K562 (cell line): Measurements from ENCODE around the gene TSPOAP1.

Experiments
- ATF7 ChIP-seq: fragments of 450-650 bp; IDR thresholded peaks from 2 replicates; pipeline ENCODE4 v1.7.1; 2014; ENCODE audit warnings: mild to moderate bottlenecking, moderate library complexity
- CEBPB ChIP-seq: fragments of 450-650 bp; IDR thresholded peaks from 2 replicates; pipeline ENCODE4 v1.6.1; 2016; ENCODE audit warnings: missing genetic modification characterization, missing compliant biosample characterization
- HMG20B ChIP-seq: fragments of 250-450 bp; sonication (Bioruptor Pico); IDR thresholded peaks from 2 replicates; pipeline ENCODE4 v1.5.0; 2021; ENCODE audit warnings: mild to moderate bottlenecking
- MECOM ChIP-seq: fragments of 250-450 bp; sonication (Bioruptor Pico); IDR thresholded peaks from 2 replicates; pipeline ENCODE4 v1.8.0; 2022; ENCODE audit warnings: inconsistent platforms
- POLR2AphosphoS2 ChIP-seq: IDR thresholded peaks from 2 replicates; pipeline ENCODE4 v1.6.1; 2012; ENCODE audit warnings: low read length, improper control_type of control experiment
- SMC3 ChIP-seq: conservative IDR thresholded peaks from 2 replicates; pipeline ENCODE4 v1.6.1; 2011; ENCODE audit warnings: low read depth, low read length, improper control_type of control experiment; ENCODE audit not compliant: insufficient read depth
- TEAD4 ChIP-seq, 2 experiments: sonication (generic) in 1 of 2; formaldehyde crosslinking in 1 of 2; IDR thresholded peaks; 2 replicates each; pipeline versions ENCODE4 v1.6.1 to v1.8.0; 2012 to 2022; ENCODE audit warnings: borderline replicate concordance in 1 of 2, inconsistent platforms in 1 of 2, low read length in 1 of 2, mild to moderate bottlenecking in 1 of 2, missing genetic modification reagents in 1 of 2
- ZNF121 ChIP-seq: sonication (generic); formaldehyde crosslinking; conservative IDR thresholded peaks from 2 replicates; pipeline ENCODE4 v1.8.0; 2022; ENCODE audit warnings: missing genetic modification reagents
- ZNF239 ChIP-seq: fragments of 250-450 bp; sonication (Bioruptor Pico); IDR thresholded peaks from 2 replicates; pipeline ENCODE4 v1.4.0; 2020; ENCODE audit warnings: mild to moderate bottlenecking
- ZNF551 ChIP-seq: fragments of 250-450 bp; sonication (Bioruptor Pico); IDR thresholded peaks from 2 replicates; pipeline ENCODE4 v1.5.0; 2021; ENCODE audit warnings: mild to moderate bottlenecking, moderate library complexity
- TF ChIP-seq, protein P1 (sequence below), 2 experiments: fragments of 450-650 bp; IDR thresholded peaks; 2 replicates each; pipeline ENCODE4 v1.6.1; 2016; ENCODE audit warnings: mild to moderate bottlenecking in 2 of 2, borderline replicate concordance in 1 of 2, low read depth in 1 of 2, moderate library complexity in 1 of 2
- TF ChIP-seq, protein P2 (sequence below): conservative IDR thresholded peaks from 2 replicates; pipeline ENCODE4 v1.6.1; 2011; ENCODE audit warnings: low read depth, mild to moderate bottlenecking, low read length; ENCODE audit not compliant: control insufficient read depth
- TF ChIP-seq, protein P3 (sequence below): fragments of 450-650 bp; formaldehyde crosslinking; IDR thresholded peaks from 2 replicates; pipeline ENCODE4 v1.4.0; 2020; ENCODE audit warnings: mild to moderate bottlenecking, moderate library complexity

DNA sequence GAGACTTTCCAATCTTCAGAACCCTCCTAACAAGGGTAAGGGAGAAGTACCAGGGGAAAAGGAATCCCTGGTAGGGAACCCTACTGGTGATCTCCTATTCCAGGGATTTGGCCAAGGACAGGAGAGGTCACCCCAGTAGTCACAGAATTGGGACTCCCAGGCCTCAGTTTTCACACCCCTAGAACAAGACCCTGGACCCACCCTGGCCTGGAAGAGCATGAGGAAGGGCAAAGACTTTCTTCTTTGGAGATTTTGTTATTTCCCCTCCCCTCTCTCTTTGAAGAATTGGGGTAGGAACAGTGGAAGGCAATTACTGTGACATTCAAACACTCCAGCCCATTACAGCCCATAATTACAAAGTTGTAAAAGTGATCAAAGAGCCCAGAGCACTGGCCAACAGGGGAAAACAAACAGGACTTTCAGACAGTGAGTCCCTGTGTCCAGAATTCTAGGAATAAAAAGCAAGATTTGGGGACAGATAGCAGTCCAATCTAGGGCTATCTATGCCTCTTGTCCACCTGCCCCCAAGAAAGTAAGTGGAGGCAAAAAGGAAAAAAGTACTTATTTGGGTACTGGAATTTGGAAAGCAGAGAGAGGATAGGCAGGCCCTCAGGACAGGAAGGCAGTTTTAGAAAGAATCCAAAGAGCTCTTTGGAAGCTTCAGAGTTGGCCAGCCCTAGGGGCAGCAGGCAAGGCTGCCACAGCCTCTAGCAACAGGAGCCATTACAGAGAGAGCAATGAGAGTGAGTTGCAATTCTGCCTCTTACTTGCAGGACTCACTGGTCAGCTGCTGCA lies 36.8 kb upstream of the TSPOAP1 start:
- TF ChIP-seq TEAD4 (IDR thresholded peaks at IDR 0.05; ENCODE audit: low read length): no peak
- no peak for TF ChIP-seq TEAD4 (CRISPR knock-in tag; IDR thresholded peaks at IDR 0.05; ENCODE audit: borderline replicate concordance)
- no peak for TF ChIP-seq ZNF121
- no peak for TF ChIP-seq HMG20B
- no peak for TF ChIP-seq ZNF551
- TF ChIP-seq, protein P1, sequence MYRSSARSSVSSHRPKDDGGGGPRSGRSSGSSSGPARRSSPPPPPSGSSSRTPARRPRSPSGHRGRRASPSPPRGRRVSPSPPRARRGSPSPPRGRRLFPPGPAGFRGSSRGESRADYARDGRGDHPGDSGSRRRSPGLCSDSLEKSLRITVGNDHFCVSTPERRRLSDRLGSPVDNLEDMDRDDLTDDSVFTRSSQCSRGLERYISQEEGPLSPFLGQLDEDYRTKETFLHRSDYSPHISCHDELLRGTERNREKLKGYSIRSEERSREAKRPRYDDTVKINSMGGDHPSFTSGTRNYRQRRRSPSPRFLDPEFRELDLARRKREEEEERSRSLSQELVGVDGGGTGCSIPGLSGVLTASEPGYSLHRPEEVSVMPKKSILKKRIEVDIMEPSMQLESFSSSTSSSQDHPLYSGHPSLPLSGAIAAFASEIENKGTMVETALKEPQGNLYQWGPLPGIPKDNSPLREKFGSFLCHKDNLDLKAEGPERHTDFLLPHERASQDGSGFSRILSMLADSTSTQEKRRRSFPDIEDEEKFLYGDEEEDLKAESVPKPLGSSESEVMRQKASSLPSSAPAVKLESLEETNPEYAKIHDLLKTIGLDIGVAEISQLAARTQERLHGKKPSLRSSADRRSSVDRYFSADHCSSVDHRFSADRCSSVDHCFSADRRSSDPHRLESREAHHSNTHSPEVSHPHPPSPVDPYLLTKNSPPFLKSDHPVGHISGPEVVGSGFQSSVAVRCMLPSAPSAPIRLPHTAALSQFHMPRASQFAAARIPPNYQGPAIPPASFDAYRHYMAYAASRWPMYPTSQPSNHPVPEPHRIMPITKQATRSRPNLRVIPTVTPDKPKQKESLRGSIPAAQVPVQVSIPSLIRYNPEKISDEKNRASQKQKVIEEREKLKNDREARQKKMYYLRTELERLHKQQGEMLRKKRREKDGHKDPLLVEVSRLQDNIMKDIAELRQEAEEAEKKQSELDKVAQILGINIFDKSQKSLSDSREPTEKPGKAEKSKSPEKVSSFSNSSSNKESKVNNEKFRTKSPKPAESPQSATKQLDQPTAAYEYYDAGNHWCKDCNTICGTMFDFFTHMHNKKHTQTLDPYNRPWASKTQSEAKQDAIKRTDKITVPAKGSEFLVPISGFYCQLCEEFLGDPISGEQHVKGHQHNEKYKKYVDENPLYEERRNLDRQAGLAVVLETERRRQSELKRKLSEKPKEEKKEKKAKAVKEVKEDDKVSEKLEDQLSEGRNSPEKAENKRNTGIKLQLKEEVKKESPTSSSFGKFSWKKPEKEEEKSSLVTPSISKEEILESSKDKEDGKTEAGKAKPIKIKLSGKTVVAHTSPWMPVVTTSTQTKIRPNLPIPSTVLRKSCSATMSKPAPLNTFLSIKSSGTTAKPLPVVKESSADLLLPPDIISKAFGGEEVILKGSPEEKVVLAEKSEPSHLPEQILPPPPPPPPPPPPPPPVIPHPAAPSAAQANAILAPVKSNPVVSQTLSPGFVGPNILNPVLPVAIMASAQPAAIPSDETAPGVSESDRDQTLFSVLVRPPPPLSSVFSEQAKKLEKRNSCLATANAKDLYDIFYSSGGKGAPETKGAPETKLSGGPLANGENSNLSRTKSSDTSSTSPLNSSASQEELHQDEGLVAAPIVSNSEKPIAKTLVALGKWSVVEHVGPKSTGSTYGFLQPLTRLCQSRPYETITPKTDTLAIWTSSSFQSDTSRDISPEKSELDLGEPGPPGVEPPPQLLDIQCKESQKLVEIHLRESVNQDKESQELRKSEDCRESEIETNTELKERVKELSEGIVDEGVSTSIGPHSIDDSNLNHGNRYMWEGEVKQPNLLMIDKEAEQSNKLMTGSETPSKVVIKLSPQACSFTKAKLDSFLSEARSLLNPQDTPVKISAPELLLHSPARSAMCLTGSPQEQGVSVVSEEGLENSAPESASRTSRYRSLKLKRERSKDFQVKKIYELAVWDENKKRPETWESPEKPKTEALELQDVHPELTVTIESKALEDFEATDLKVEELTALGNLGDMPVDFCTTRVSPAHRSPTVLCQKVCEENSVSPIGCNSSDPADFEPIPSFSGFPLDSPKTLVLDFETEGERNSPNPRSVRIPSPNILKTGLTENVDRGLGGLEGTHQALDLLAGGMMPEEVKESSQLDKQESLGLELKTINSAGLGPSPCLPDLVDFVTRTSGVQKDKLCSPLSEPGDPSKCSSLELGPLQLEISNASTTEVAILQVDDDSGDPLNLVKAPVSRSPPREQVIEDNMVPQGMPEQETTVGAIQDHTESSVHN (IDR thresholded peaks at IDR 0.05; ENCODE audit: borderline replicate concordance in 1 of 2, low read depth in 1 of 2): no peak
- TF ChIP-seq ATF7: no peak
- TF ChIP-seq MECOM: no peak
- TF ChIP-seq, protein P2, sequence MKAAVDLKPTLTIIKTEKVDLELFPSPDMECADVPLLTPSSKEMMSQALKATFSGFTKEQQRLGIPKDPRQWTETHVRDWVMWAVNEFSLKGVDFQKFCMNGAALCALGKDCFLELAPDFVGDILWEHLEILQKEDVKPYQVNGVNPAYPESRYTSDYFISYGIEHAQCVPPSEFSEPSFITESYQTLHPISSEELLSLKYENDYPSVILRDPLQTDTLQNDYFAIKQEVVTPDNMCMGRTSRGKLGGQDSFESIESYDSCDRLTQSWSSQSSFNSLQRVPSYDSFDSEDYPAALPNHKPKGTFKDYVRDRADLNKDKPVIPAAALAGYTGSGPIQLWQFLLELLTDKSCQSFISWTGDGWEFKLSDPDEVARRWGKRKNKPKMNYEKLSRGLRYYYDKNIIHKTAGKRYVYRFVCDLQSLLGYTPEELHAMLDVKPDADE: no peak
- no peak for TF ChIP-seq ZNF239 (CRISPR knock-in tag)
- TF ChIP-seq, protein P3, sequence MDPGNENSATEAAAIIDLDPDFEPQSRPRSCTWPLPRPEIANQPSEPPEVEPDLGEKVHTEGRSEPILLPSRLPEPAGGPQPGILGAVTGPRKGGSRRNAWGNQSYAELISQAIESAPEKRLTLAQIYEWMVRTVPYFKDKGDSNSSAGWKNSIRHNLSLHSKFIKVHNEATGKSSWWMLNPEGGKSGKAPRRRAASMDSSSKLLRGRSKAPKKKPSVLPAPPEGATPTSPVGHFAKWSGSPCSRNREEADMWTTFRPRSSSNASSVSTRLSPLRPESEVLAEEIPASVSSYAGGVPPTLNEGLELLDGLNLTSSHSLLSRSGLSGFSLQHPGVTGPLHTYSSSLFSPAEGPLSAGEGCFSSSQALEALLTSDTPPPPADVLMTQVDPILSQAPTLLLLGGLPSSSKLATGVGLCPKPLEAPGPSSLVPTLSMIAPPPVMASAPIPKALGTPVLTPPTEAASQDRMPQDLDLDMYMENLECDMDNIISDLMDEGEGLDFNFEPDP (CRISPR knock-in tag): no peak
- no peak for TF ChIP-seq SMC3
- TF ChIP-seq CEBPB: no peak
- TF ChIP-seq POLR2AphosphoS2: no peak
